OCI-LY7 (cell line): ENCODE results near the gene KREMEN1.

Experiments used
- CTCF ChIP-seq: fragments of 200-600 bp; sonication (generic); conservative IDR thresholded peaks from 2 replicates; pipeline ENCODE4 v1.5.1; 2014; ENCODE audit warnings: mild to moderate bottlenecking, antibody characterized with exemption, low read length, moderate library complexity, mixed read lengths
- EZH2phosphoT487 ChIP-seq: fragments of 200-600 bp; sonication (generic); IDR thresholded peaks from 2 replicates; pipeline ENCODE4 v1.6.1; 2018; ENCODE audit warnings: low read depth, borderline replicate concordance, mild to moderate bottlenecking, mixed run types, antibody characterized with exemption, low read length, moderate library complexity, mixed read lengths

GRCh38 chr22:29155966-29156365, 83.1 kb downstream of the KREMEN1 start:
- TF ChIP-seq CTCF (no peak), EZH2phosphoT487 (no peak)
